Stimulated activated CD8-positive, alpha-beta memory T cell treated with anti-CD3 and anti-CD28 coated beads, Interleukin-4, amount 100 ng/mL, for 1 hour (primary cell): ENCODE data around the gene CYP19A1.
"Not testable (repeated sequence)": the region's sequence is repeated elsewhere in the genome, so short reads cannot be mapped to it uniquely, and the experiment has no call there.

Experiments
- DNase-seq, 2 donors: peaks; one replicate each; pipeline ENCODE4 v3.0.0-alpha.2; 2020; ENCODE audit warnings: low read depth in 2 of 2, low spot score in 1 of 2

Gene CYP19A1

GRCh38 chr15:51223771-51224229 is 114.6 kb downstream of the CYP19A1 start:
- DNase-seq: no peak

DNA sequence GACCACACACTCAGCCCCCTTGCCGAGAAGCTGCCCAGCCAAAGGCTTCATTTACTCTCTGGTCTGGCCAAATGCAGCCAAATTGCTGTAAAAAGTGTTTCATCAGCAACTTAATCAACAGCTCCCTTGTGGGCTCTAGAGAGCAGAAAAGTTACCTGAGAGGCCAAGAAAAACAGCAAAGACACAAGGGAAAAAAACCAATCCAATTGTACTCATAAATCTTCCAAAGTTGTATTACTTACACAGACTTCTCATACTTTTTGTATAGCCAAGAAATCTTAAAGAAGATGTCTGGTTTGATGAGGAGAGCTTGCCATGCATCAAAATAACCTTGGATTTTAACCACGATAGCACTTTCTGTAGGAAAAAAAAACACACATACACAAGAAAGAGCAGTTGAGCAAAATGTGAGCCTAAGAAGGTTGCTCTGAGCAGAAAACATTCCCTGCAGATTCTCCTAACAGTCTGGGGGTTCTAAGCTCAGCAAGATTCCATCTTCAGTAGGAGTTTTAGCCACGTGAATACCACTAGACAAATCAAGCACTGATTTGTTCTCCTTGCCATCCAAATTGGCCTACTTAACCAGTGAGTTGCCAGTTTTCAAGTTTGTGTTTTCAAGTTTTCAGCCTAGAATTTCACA is 120.0 kb downstream of the CYP19A1 start:
- DNase-seq: no peak

- no peak for DNase-seq
These were observed 125.5 kb downstream of the CYP19A1 start for GRCh38 chr15:51212909-51213308.

GRCh38 chr15:51212239-51212638 is 126.2 kb downstream of the CYP19A1 start:
- no peak for DNase-seq

DNA sequence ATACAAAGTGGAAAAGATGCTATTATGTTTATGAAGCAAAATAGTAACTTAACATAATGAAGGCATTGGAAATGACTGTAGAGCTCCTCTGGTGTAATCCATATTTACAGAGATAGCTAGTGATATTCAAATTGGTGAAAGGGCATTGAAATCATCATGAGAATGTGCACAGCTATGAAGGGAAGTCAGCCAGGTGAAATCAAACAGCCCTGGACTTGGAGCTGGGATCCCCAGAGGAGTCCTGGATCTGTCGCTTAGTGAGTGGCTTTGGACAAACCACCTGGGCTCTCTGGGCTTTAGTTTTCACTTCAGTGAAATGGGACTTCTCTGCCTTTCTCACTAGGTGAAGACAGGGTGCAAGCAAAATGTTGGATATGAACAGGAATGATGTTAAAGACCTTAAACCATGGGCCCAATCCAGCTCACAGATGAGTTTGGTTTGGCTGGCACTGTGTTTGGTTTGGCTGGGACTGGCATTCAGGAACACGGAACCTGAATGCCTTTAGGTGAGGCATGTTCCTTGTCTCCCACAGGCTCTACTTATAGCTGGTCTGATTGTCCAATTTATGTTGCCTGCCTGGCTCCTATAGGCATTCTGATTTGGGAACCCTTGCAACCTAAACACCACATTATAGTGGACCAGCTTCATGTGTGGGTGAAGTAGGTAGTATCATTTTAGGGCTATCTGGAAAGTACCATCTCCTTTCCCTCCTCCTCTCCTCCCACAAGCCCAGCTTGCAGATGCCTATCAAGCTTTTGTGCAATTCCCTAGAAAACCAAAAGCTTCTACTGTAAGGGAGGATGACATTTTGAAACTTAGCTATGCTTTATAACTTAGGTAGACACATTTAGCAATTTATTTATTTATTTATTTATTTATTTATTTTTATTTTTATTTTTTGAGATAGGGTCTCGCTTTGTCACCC is 133.1 kb downstream of the CYP19A1 start:
- DNase-seq: no peak

GRCh38 chr15:51203797-51204196 is 134.6 kb downstream of the CYP19A1 start:
- no peak for DNase-seq

GRCh38 chr15:51202783-51203182 is 135.6 kb downstream of the CYP19A1 start:
- DNase-seq: no peak

GRCh38 chr15:51201581-51201980 is 136.8 kb downstream of the CYP19A1 start:
- DNase-seq: no peak

GRCh38 chr15:51200792-51201191 is 137.6 kb downstream of the CYP19A1 start:
- no peak for DNase-seq

DNA sequence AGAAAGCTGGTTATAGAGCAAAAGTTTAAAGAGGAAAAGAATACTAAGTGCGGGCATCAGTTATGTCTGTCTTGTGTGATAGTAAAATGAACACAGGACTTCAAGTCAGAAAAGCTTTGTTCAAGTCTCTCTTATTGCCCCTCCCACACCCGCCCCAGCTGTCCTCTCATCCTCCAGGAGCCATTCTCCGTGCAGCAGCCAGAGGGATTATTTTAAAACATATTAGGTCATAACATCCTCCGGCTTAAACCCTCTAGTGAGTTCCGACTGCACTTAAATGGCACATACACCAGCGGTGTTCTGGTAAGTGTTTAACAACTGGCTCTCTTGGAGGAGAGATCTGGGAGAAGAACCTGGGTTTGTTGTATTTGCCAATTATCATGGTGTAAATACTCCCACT is 138.9 kb downstream of the CYP19A1 start:
- no peak for DNase-seq

GRCh38 chr15:51198701-51199232 is 139.6 kb downstream of the CYP19A1 start:
- no peak for DNase-seq

- no peak for DNase-seq
These were observed 142.9 kb downstream of the CYP19A1 start for GRCh38 chr15:51195459-51195858.

- DNase-seq: no peak
These were observed 144.4 kb downstream of the CYP19A1 start for GRCh38 chr15:51193979-51194378.

DNA sequence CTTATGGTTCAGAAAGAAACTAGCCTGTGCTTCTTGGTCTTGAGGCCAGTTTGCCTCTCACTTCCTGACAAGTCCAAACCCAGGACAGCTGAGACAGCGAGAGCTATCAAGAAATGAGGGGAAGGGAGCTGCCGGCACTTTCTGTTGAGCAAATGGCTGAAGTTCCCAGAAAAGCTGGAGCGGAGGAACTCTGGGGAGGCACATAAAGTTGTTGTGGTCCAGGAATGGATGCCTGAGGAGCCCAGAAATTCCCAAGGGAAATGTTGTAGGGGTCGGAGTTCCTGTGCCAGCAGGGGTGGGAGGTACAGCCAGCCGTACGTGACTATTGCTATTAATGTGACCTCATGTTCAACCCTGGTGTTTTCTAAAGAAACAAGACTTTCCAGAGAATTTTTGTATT is 144.9 kb downstream of the CYP19A1 start:
- DNase-seq: no peak

DNA sequence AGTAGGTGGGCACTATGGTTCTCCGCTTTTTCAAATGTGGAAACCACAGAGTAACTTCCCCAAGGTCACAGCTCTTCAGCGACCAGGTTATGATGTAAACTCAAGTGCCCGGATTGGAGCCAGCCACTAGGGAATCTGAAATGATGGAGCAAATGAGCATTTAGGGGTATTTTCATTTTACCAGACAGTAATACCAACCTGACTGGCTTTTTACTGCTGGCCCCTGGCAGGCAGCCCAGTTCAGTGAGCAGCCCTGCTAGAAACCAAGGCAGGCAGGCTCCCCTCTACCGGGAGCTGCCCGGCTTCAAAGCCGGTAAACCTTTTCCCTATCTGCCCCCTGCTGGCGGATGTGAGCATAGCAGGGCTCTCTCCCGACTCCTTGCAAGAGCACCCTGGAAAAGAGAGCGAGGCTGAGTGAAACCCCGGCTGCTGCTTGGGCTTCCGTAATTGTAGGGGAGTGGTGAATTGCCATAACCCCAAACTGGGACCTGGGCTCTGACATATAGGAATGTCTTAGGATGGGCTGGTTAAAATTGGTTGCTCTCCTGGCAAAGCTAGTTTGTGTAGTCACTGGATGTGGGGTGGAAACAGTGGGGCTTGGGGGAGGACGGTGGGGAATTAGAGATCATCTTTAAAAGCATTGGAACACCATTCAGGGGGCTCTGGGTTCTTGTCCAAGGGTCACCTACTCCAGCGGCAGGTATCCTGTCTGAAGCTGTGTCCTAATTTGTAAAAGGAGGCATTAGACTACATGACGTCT is 145.7 kb downstream of the CYP19A1 start:
- DNase-seq: peak; percentile 30 to 44

DNA sequence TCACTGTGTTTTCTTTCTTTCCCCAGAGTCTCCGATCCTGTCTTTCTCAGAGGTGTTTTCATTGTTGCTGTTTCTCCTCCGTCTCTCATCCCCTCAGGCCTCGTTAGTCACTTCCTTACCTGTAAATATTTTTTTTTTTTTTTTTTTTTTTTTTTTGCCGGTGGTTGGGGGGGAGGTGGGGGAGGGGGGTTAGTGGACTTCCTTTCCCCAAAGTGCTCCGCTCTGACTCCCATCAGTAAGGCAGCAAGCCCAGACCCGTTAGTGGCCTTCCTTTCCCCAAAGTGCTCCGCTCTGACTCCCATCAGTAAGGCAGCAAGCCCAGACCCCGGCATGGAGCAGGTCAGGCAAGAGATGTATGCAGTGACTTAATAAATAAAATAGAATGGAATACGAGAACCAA is 146.6 kb downstream of the CYP19A1 start:
- DNase-seq: no peak

- no peak for DNase-seq
These were observed 147.2 kb downstream of the CYP19A1 start for GRCh38 chr15:51191072-51191670.

DNA sequence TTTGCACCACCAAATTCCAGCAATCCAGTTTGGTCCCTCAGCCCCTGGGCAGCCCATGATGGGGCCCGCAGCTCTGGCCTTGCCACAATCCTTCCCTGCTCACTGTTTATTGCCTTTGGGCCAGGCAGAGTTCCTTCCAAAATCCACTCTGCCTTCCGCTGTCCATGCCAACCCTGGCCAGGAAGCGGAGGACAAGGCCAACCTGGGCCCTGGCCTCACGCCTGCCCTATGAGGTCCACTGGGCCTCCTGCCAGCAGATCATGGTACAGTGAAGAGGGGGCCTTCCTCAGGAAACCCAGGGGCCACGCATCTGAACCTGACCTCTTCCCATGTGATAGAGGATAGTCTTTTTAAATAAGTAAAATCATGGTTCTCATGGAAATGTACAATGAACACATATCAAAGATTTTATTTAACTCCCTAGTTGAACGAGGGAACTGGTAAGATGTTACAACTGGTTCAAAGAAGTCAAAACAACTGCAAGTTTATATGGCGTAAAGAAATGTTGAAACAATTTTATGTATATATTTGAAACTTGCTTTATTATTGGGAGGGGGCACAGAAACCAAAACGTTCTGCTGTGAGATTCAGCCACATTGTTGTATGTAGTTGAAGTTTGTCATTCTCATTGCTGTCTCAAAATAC is 147.8 kb downstream of the CYP19A1 start:
- DNase-seq: no peak

GRCh38 chr15:51189669-51190385 is 148.6 kb downstream of the CYP19A1 start:
- no peak for DNase-seq

- DNase-seq: not testable (repeated sequence)
These were observed 149.6 kb downstream of the CYP19A1 start for GRCh38 chr15:51188791-51189190.
